ENCODE measurements around the gene HES1. TPM values are rescaled to one million over a fixed set of nuclear protein-coding genes. Genes with fewer than 3 reads are reported as not detected.

HES1 gene
- total and polyA plus RNA-seq, 9 of the 15 experiments (the other 6 are each of a cell fraction or from before 2014, with no cell fraction given): 3.4 to 37.0 (median 19.3) TPM

- TF ChIP-seq ZNF551 (CRISPR knock-in tag; IDR thresholded peaks at IDR 0.05): no peak
- no peak for TF ChIP-seq PBX2 (CRISPR knock-in tag; IDR thresholded peaks at IDR 0.05; ENCODE audit: low read depth)
- TF ChIP-seq PBX2 (tag; conservative IDR thresholded peaks at IDR 0.05; ENCODE audit: low read depth): peak; percentile 43; the same call in 1 of the 2 replicates
- TF ChIP-seq, protein P1, sequence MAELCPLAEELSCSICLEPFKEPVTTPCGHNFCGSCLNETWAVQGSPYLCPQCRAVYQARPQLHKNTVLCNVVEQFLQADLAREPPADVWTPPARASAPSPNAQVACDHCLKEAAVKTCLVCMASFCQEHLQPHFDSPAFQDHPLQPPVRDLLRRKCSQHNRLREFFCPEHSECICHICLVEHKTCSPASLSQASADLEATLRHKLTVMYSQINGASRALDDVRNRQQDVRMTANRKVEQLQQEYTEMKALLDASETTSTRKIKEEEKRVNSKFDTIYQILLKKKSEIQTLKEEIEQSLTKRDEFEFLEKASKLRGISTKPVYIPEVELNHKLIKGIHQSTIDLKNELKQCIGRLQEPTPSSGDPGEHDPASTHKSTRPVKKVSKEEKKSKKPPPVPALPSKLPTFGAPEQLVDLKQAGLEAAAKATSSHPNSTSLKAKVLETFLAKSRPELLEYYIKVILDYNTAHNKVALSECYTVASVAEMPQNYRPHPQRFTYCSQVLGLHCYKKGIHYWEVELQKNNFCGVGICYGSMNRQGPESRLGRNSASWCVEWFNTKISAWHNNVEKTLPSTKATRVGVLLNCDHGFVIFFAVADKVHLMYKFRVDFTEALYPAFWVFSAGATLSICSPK (IDR thresholded peaks at IDR 0.05; ENCODE audit: borderline replicate concordance): no peak
- no peak for TF ChIP-seq ZNF197 (CRISPR knock-in tag; IDR thresholded peaks at IDR 0.05; ENCODE audit: low read depth)
- TF ChIP-seq SP1 (CRISPR knock-in tag; IDR thresholded peaks at IDR 0.05): no peak; the same call in 1 of the 2 replicates
- no peak for TF ChIP-seq PURB (CRISPR knock-in tag; IDR thresholded peaks at IDR 0.05; ENCODE audit: low read depth)
- no peak for TF ChIP-seq ZNF274 (IDR thresholded peaks at IDR 0.05; ENCODE audit: borderline replicate concordance, low read depth, low read length)
- peak; percentile 96 for TF ChIP-seq ZFP91 (CRISPR knock-in tag; IDR thresholded peaks at IDR 0.05)
- no peak for TF ChIP-seq BRF1 (IDR thresholded peaks at IDR 0.05; ENCODE audit: borderline replicate concordance, extremely low read depth, insufficient read length)
- 0 out of 2 replicates have a peak, but pooled peaks have one; percentile 25 for TF ChIP-seq REST (IDR thresholded peaks at IDR 0.05; ENCODE audit: borderline replicate concordance)
- no peak; the same call in 1 of the 2 replicates for TF ChIP-seq REST (CRISPR knock-in tag; IDR thresholded peaks at IDR 0.05; ENCODE audit: low read depth)
Observed at GRCh38 chr3:194134757-194135515, 1.0 kb upstream of the HES1 start (continued).
